Stimulated activated CD8-positive, alpha-beta memory T cell treated with anti-CD3 and anti-CD28 coated beads, Interleukin-7, amount 100 ng/mL, for 48 hours (primary cell): ENCODE data around the gene NEIL1.
"Not testable (repeated sequence)": the region's sequence is repeated elsewhere in the genome, so short reads cannot be mapped to it uniquely, and the experiment has no call there.

Experiments used
- DNase-seq, 2 donors: peaks; one replicate each; pipeline ENCODE4 v3.0.0-alpha.2; 2020; ENCODE audit warnings: low read depth in 1 of 2; ENCODE audit errors: extremely low read depth in 1 of 2

NEIL1 gene

GRCh38 chr15:75369897-75370581, 23.2 kb downstream of the NEIL1 start:
- no peak for DNase-seq

DNA sequence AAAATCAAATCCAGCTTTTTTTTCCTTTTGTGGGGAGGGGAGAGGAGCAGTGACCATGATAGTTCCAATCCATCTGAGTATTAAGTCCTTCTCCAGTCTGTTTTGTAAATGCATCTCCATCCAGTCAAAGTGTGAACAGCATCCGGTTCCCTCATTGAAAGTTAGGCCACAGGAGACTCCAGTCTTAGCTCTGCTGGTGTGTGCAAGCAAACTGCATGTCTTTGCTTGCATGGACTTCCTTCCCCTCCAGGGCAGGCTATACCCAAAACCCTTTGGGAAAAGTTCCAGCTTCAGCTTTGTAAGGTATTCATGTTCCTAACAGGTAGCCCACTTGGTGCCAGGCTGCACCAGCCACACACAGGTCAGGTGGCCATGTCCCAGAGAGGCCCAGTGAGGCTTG, 24.6 kb downstream of the NEIL1 start:
- DNase-seq, result no peak

DNA sequence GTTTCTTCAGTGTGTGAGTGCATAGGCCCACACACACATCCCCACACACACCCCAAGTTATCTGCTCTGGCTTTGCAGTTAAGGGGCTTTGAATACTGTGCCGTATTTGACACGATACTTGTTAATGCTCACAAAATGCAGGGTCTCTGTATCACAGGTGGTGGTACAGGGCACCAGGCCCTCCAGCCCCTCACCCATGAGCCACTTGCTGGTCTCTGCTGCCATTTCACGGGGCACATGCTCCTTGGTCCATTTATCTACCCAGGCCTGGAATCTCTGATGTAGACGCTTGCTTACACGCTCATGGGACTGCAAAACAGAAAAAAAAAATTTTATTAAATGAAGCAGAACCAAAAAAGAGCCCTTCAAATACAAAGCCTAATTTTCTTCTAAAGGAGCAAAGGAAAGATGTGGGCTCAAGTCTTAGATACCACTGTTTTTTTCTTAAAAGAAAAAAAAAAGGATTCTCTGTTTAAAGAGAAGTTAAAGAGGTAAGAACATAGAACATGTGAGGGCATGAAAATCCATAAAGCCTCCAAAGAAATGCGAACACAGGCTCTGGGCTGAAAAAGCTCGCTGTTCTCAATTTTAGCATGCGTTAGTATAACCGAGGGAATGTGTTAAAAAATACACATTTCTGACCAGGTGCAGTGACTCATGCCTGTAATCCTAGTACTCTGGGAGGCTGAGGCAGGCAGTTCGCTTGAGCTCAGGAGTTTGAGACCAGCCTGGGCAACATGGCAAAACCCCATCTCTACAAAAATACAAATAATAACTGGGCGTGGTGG, 25.3 kb downstream of the NEIL1 start:
- no peak for DNase-seq

DNA sequence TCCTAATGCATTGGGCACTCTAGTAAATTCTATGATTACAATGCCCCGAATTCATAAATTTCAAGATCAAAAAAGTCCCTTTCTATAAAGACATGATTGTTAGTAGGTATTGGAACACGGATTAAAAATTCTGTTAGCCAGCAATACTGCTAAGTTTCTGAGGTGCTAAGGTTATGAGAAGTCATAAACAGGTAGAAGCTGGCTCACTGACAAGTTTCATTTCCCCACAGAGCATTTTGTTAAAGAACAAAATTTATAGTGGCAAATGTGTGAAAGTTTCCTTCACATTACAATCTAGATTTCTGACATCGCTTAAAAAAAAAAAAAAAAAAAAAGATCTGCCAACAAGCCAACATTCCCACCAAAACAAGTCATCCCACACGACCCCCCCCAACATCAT, 33.9 kb downstream of the NEIL1 start:
- no peak for DNase-seq

DNA sequence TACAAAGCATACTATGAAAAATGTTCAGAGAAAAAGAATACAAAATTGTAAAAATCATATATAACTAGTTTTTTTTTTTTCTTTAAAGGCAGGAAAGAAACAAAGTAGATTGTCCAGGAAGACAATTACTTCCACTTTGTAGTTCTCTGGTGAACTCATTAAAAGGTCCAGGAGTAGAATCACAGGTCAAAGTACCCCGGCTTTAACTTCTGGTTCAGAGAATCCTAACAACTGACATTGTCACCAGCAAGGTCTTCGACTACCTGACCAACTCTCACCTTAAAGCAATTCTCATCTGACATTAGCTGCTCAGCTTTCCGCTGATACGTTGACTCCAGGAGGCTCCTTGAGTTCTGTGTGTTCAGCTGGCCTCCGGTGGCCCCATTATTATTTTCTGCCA, 37.1 kb downstream of the NEIL1 start:
- not testable (repeated sequence) for DNase-seq

DNA sequence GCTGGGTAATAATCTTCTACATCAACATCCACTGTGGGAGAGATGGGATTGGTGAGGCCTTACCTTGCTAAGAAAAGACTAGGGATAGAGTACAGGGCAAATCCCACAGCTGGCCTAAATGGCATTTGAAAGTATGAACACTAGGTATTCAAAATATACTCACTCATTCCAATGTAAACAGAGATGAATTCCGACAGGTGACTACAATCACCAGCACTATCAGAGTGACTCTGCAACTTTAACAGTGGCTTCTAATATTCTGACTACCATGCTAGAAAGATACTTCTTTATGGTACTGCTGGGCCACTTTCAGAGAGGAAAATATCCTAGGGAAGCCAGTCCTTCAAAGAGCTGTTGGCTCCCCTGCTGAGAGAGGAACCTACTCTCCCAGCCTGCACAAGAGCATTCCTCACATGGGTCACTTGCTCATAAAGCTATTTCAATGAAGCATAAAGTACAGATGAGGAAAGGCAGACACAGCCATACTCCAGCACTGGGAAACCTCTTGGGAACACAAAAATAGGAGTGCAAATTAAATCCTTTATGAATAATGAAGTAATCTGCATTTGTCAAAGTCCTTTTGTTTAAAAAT, 43.0 kb downstream of the NEIL1 start:
- no peak for DNase-seq

- DNase-seq, result no peak
Measured at GRCh38 chr15:75397494-75397893, 50.7 kb downstream of the NEIL1 start.

- DNase-seq, result no peak
Measured at GRCh38 chr15:75403892-75404291, 57.1 kb downstream of the NEIL1 start.
